Endothelial cell of umbilical vein (primary cell): ENCODE results near the gene FOXRED1. TPM values are rescaled to one million over a fixed set of nuclear protein-coding genes. Genes with fewer than 3 reads are reported as not detected.

Experiments
- BruUV-seq: library from RNA; stranded (reverse); fragments of 400-500 nt; replicated peaks from 2 replicates; lab custom pipeline; 2021; lab: Mats Ljungman, UMichigan
- CTCF ChIA-PET: fragments of 300-600, 350-600 bp; sonication (Branson Sonifier 250); formaldehyde crosslinking; loops from one replicate; lab custom pipeline; 2021; ENCODE audit warnings: antibody characterized with exemption, inconsistent platforms; lab: Charles Lee
- POLR2A ChIA-PET: fragments of 300-600, 350-600 bp; sonication (Branson Sonifier 250); formaldehyde crosslinking; loops from one replicate; lab custom pipeline; 2021; ENCODE audit warnings: antibody characterized with exemption, inconsistent platforms; lab: Charles Lee
- DNase-seq: peaks from one replicate; pipeline ENCODE4 v3.0.0-alpha.2; 2011; ENCODE audit warnings: low read depth, low spot score
- FAIRE-seq: peaks from 2 replicates; lab custom pipeline; 2011; peaks lifted over from hg19 to GRCh38; lab: Jason Lieb, UNC
- H2AFZ ChIP-seq: 2 replicates; pipeline ENCODE4 v1.6.0; 2012; ENCODE audit warnings: low read depth, low read length, control low read depth, inconsistent platforms
- H3K27ac ChIP-seq: 2 replicates; pipeline ENCODE4 v1.5.1; 2011; ENCODE audit warnings: low read depth, mild to moderate bottlenecking, control low read depth, low read length, moderate library complexity; ENCODE audit not compliant: insufficient read depth
- H3K27me3 ChIP-seq, 2 experiments: 2 replicates each; pipeline versions ENCODE4 v1.6.0 to v1.6.1; 2011; ENCODE audit warnings: low read length in 2 of 2, mixed read lengths in 1 of 2; ENCODE audit not compliant: control insufficient read depth in 2 of 2, insufficient read depth in 2 of 2
- H3K36me3 ChIP-seq, 2 experiments: 2 replicates in 1 of 2; 3 replicates in 1 of 2; pipeline ENCODE4 v1.5.1; 2011; ENCODE audit warnings: low read length in 2 of 2, mild to moderate bottlenecking in 1 of 2, moderate library complexity in 1 of 2; ENCODE audit not compliant: control insufficient read depth in 2 of 2, insufficient read depth in 2 of 2; ENCODE audit errors: extremely low read depth in 1 of 2
- H3K4me1 ChIP-seq: 3 replicates; pipeline ENCODE4 v1.5.1; 2011; ENCODE audit warnings: mild to moderate bottlenecking, low read length; ENCODE audit not compliant: control insufficient read depth, insufficient read depth; ENCODE audit errors: extremely low read depth
- H3K4me2 ChIP-seq: 2 replicates; pipeline ENCODE4 v1.6.1; 2011; ENCODE audit warnings: low read length, control low read depth, mixed read lengths; ENCODE audit not compliant: insufficient read depth
- H3K4me3 ChIP-seq, 3 experiments: fragments of 200-600 bp in 1 of 3; sonication (generic), shearing (Covaris generic) in 1 of 3; replicated peaks in 1 of 3; 2 replicates each; pipeline ENCODE4 v1.5.1; 2011 to 2016; ENCODE audit warnings: control low read depth in 3 of 3, low read length in 3 of 3, mild to moderate bottlenecking in 2 of 3, inconsistent platforms in 1 of 3, low read depth in 1 of 3, moderate library complexity in 1 of 3; ENCODE audit not compliant: insufficient read depth in 1 of 3
- H3K79me2 ChIP-seq: 2 replicates; pipeline ENCODE4 v1.6.0; 2012; ENCODE audit warnings: low read length, inconsistent platforms; ENCODE audit not compliant: control insufficient read depth, insufficient read depth
- H3K9ac ChIP-seq: replicated peaks from 2 replicates; pipeline ENCODE3; 2011; ENCODE audit warnings: low read length, control low read depth; ENCODE audit not compliant: insufficient read depth; ENCODE audit errors: extremely low read depth
- H3K9me1 ChIP-seq: replicated peaks from 3 replicates; pipeline ENCODE4 v1.6.0; 2011; ENCODE audit warnings: mild to moderate bottlenecking, low read length; ENCODE audit not compliant: control insufficient read depth, insufficient read depth; ENCODE audit errors: extremely low read depth
- H3K9me3 ChIP-seq: replicated peaks from 2 replicates; pipeline ENCODE4 v1.5.1; 2012; ENCODE audit warnings: low read length, inconsistent platforms; ENCODE audit not compliant: control insufficient read depth, insufficient read depth
- H4K20me1 ChIP-seq: replicated peaks from 2 replicates; pipeline ENCODE3; 2011; ENCODE audit warnings: mild to moderate bottlenecking, low read length; ENCODE audit not compliant: control insufficient read depth, insufficient read depth; ENCODE audit errors: extremely low read depth
- CTCF ChIP-seq, 2 donors: IDR thresholded peaks; 1 replicate in 1 of 2; 2 replicates in 1 of 2; pipeline ENCODE4 v1.5.1; 2011; ENCODE audit warnings: low read length in 2 of 2, mild to moderate bottlenecking in 2 of 2, moderate library complexity in 2 of 2, control low read depth in 1 of 2, inconsistent platforms in 1 of 2, low read depth in 1 of 2; ENCODE audit not compliant: insufficient read depth in 1 of 2; ENCODE audit errors: extremely low read depth in 1 of 2
- EZH2 ChIP-seq: IDR thresholded peaks from 2 replicates; pipeline ENCODE4 v1.6.1; 2012; ENCODE audit warnings: borderline replicate concordance, low read depth, mild to moderate bottlenecking, moderate library complexity, low read length, inconsistent platforms; ENCODE audit not compliant: severe bottlenecking
- FOS ChIP-seq: IDR thresholded peaks from 2 replicates; pipeline ENCODE4 v1.6.1; 2011; ENCODE audit warnings: mild to moderate bottlenecking, low read length, moderate library complexity, borderline replicate concordance; ENCODE audit not compliant: insufficient read depth
- GATA2 ChIP-seq: IDR thresholded peaks from 2 replicates; pipeline ENCODE4 v1.7.0; 2011; ENCODE audit warnings: low read depth, mild to moderate bottlenecking, moderate library complexity, mixed read lengths, low read length; ENCODE audit not compliant: insufficient read length, insufficient read depth
- JUN ChIP-seq: IDR thresholded peaks from 2 replicates; pipeline ENCODE4 v1.6.1; 2011; ENCODE audit warnings: borderline replicate concordance, low read depth; ENCODE audit not compliant: insufficient read length, insufficient read depth
- MAX ChIP-seq: IDR thresholded peaks from 2 replicates; pipeline ENCODE4 v1.6.1; 2011; ENCODE audit not compliant: insufficient read depth, insufficient read length
- MYC ChIP-seq: IDR thresholded peaks from one replicate; pipeline ENCODE4 v1.6.1; 2011; ENCODE audit warnings: mild to moderate bottlenecking, low read depth, low read length
- POLR2A ChIP-seq: IDR thresholded peaks from 2 replicates; pipeline ENCODE4 v1.6.1; 2012; ENCODE audit warnings: low read depth, mild to moderate bottlenecking, control low read depth, low read length
- POLR2AphosphoS5 ChIP-seq: IDR thresholded peaks from 2 replicates; pipeline ENCODE4 v1.6.1; 2012; ENCODE audit warnings: low read depth, mild to moderate bottlenecking, control low read depth, low read length, moderate library complexity; ENCODE audit not compliant: insufficient read depth
- dilution Hi-C: fragments of 300-500 bp; cut with MboI; formaldehyde crosslinking; loops from one replicate; pipeline ENCODE4 v1.15.0; 2019; ENCODE audit warnings: low sequenced_read_pairs; ENCODE audit not compliant: extremely low pct_ligation_motif_present
- intact Hi-C: fragments of 100-400 bp; cut with micrococcal nuclease; formaldehyde crosslinking; loops from one replicate; pipeline ENCODE4 v1.10.0; 2022
- polyA plus RNA-seq, 4 experiments: library from polyadenylated mRNA; depleted of rRNA in 3 of 4; stranded (reverse) in 3 of 4; unstranded in 1 of 4; fragments of >200 nt; gene quantifications; 2 replicates each; pipeline versions ENCODE4 v1.2.1 to v1.2.3, GENCODE V29; 2011 to 2012; ENCODE audit warnings: missing spikeins in 1 of 4
- total RNA-seq: library from RNA; stranded (reverse); gene quantifications from 2 replicates; pipeline ENCODE4 v1.2.3, GENCODE V29; 2021

FOXRED1 gene
- total and polyA plus RNA-seq, 2 donors (not counting 3 experiments of a cell fraction or from before 2014, with no cell fraction given), result 32.4 to 33.5 TPM

GRCh38 chr11:126311401-126312291, 42.7 kb downstream of the FOXRED1 start:
- Histone ChIP-seq H3K4me2 (no peak overlapping the region), H3K9ac (no peak overlapping the region), H3K4me3 (no peak overlapping the region), H3K27me3 (no peaks in the 10 kb centered on the region), H3K79me2 (no peaks in the 10 kb centered on the region), H3K9me1 (no peaks in the 10 kb centered on the region), H3K36me3 (no peaks in the 10 kb centered on the region), H3K9me3 (no peaks in the 10 kb centered on the region), H2AFZ (no peak overlapping the region), H3K4me1 (no peaks in the 10 kb centered on the region), H3K27ac (no peak overlapping the region), H4K20me1 (no peaks in the 10 kb centered on the region)
- no peak for TF ChIP-seq GATA2
- no peak for TF ChIP-seq MAX
- no peak for TF ChIP-seq MYC
- TF ChIP-seq POLR2AphosphoS5, result no peak
- no peak for TF ChIP-seq FOS
- no peak for TF ChIP-seq CTCF (IDR thresholded peaks at IDR 0.05; ENCODE audit: extremely low read depth in 1 of 2, insufficient read depth in 1 of 2, low read depth in 1 of 2, low read length in 2 of 2)
- no peak for TF ChIP-seq POLR2A
- no peak for TF ChIP-seq EZH2
- TF ChIP-seq JUN, result no peak
- intact Hi-C loops, result loop anchor here (2.0 to 5.0 kb wide), 2 partner anchors 43 to 106 kb away; partner anchors contain the start of gene ST3GAL4
- ChIA-PET CTCF (interaction anchor here (0.7 to 10.7 kb wide), 19 partner anchors 7 to 679 kb away, joined by 3 to 437 read pairs (median 12); partner anchors contain the start of gene ST3GAL4), POLR2A (interaction anchor here (0.9 to 1.2 kb wide), 3 partner anchors 13 to 148 kb away, joined by 3 read pairs; no protein-coding TSS in a partner anchor)
- dilution Hi-C loops, result no loop called here
- FAIRE-seq (no peak), DNase-seq (no peak)
- BruUV-seq, result no TSS peak
